Midbrain (tissue), 1 donor: Measurements from ENCODE around the gene OR6P1.

ENCODE experiments used
- DNase-seq: peaks from one replicate; lab custom pipeline; 2025; lab: John Stamatoyannopoulos, UW

The OR6P1 gene

GRCh38 chr1:158570480-158570879, at the start of gene OR6P1:
OR6P1 (minus strand) TSS chr1:158570580; CDS start chr1:158563604, 6,976 bp downstream.
- DNase-seq, result no peak

- DNase-seq, result no peak
Observed at GRCh38 chr1:158613764-158614163, 43.4 kb upstream of the OR6P1 start.

GRCh38 chr1:158611916-158612315, 41.5 kb upstream of the OR6P1 start:
- no peak for DNase-seq

- DNase-seq, result no peak
Observed at GRCh38 chr1:158607296-158607695, 36.9 kb upstream of the OR6P1 start.

- DNase-seq, result no peak
Observed at GRCh38 chr1:158604968-158605367, 34.6 kb upstream of the OR6P1 start, which contains the start of gene OR10Z1. OR10Z1 (plus strand) TSS chr1:158605268; CDS start chr1:158606439, 1,171 bp downstream.

GRCh38 chr1:158600735-158601134, 30.4 kb upstream of the OR6P1 start:
- no peak for DNase-seq

GRCh38 chr1:158586942-158587341, 16.6 kb upstream of the OR6P1 start:
- no peak for DNase-seq

GRCh38 chr1:158583962-158584361, 13.6 kb upstream of the OR6P1 start:
- DNase-seq, result no peak

GRCh38 chr1:158579733-158580132, 9.4 kb upstream of the OR6P1 start, which contains the start of gene OR10X1:
OR10X1 (minus strand) TSS chr1:158579899; CDS start chr1:158579899, 0 bp downstream.
- DNase-seq, result no peak

- no peak for DNase-seq
Observed at GRCh38 chr1:158577561-158577960, 7.2 kb upstream of the OR6P1 start.

- no peak for DNase-seq
Observed at GRCh38 chr1:158572226-158572625, 1.8 kb upstream of the OR6P1 start.

- no peak for DNase-seq
Observed at GRCh38 chr1:158564608-158565007, 5.8 kb downstream of the OR6P1 start.

GRCh38 chr1:158563853-158564252, 6.5 kb downstream of the OR6P1 start:
- no peak for DNase-seq

GRCh38 chr1:158559696-158560095, 10.7 kb downstream of the OR6P1 start:
- no peak for DNase-seq

GRCh38 chr1:158554352-158554751, 16.0 kb downstream of the OR6P1 start, which contains the start of gene OR6Y1:
OR6Y1 (minus strand) TSS chr1:158554405; CDS start chr1:158548105, 6,300 bp downstream.
- DNase-seq, result no peak

- no peak for DNase-seq
Observed at GRCh38 chr1:158552296-158552695, 18.1 kb downstream of the OR6P1 start.

- DNase-seq, result no peak
Observed at GRCh38 chr1:158547533-158547932, 22.8 kb downstream of the OR6P1 start.

GRCh38 chr1:158537609-158538008, 32.8 kb downstream of the OR6P1 start:
- no peak for DNase-seq

- DNase-seq, result no peak
Observed at GRCh38 chr1:158534496-158534895, 35.9 kb downstream of the OR6P1 start.

- peak; percentile 18 for DNase-seq
Observed at GRCh38 chr1:158527190-158527815, 43.1 kb downstream of the OR6P1 start.

- no peak for DNase-seq
Observed at GRCh38 chr1:158521666-158522058, 48.7 kb downstream of the OR6P1 start.

- no peak for DNase-seq
Observed at GRCh38 chr1:158520955-158521665, 49.3 kb downstream of the OR6P1 start.

GRCh38 chr1:158520021-158520420, 50.4 kb downstream of the OR6P1 start:
- no peak for DNase-seq
